BE2C (cell line): ENCODE measurements around the gene BACH2.
A peak's percentile ranks its signal among the peaks of the same experiment; 100 is the strongest.
"Not testable (repeated sequence)": the region's sequence is repeated elsewhere in the genome, so short reads cannot be mapped to it uniquely, and the experiment has no call there.

Experiments
- DNase-seq: peaks from one replicate; pipeline ENCODE4 v3.0.0-alpha.2; 2020
- H3K27me3 ChIP-seq: fragments of 250-450 bp; sonication (Bioruptor Pico); 2 replicates; pipeline ENCODE4 v1.5.1; 2020; ENCODE audit warnings: mild to moderate bottlenecking
- H3K36me3 ChIP-seq: fragments of 250-450 bp; sonication (Bioruptor Pico); 2 replicates; pipeline ENCODE4 v1.5.1; 2020; ENCODE audit warnings: mild to moderate bottlenecking
- H3K4me1 ChIP-seq: fragments of 250-450 bp; sonication (Bioruptor Pico); 2 replicates; pipeline ENCODE4 v1.5.1; 2020
- H3K4me3 ChIP-seq: 2 replicates; pipeline ENCODE4 v1.5.1; 2011; ENCODE audit warnings: low read depth, low read length
- H3K9me3 ChIP-seq: fragments of 250-450 bp; sonication (Bioruptor Pico); 2 replicates; pipeline ENCODE4 v1.5.1; 2020
- TF ChIP-seq, protein P1 (sequence below): IDR thresholded peaks from 2 replicates; pipeline ENCODE4 v1.5.1; 2012; ENCODE audit warnings: mild to moderate bottlenecking, low read depth, low read length

The BACH2 gene

DNA sequence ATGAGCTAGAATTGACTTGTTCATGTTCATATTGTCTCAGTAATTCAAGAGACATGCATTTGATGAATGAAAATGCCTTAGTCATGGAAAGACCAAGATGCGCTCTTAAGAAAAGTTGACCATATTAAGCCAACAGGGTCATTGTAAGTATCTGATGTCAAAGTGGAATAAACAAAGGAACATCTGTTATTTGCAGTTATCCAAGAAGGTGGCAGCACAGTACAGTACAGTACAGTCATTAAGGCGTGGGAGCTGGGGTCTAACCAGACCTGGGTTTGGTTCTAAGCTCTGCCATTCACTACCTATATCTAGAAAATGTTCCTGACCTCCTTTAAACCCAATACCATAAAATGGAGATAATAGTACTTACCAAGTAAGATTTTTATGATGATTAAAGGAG, 178.1 kb downstream of the BACH2 start:
- Histone ChIP-seq H3K36me3 (no peaks in the 10 kb centered on the region), H3K4me3 (no peak overlapping the region), H3K4me1 (no peaks in the 10 kb centered on the region), H3K27me3 (no peaks in the 10 kb centered on the region), H3K9me3 (no peaks in the 10 kb centered on the region; the same call in 1 of the 2 replicates)
- TF ChIP-seq, protein P1, sequence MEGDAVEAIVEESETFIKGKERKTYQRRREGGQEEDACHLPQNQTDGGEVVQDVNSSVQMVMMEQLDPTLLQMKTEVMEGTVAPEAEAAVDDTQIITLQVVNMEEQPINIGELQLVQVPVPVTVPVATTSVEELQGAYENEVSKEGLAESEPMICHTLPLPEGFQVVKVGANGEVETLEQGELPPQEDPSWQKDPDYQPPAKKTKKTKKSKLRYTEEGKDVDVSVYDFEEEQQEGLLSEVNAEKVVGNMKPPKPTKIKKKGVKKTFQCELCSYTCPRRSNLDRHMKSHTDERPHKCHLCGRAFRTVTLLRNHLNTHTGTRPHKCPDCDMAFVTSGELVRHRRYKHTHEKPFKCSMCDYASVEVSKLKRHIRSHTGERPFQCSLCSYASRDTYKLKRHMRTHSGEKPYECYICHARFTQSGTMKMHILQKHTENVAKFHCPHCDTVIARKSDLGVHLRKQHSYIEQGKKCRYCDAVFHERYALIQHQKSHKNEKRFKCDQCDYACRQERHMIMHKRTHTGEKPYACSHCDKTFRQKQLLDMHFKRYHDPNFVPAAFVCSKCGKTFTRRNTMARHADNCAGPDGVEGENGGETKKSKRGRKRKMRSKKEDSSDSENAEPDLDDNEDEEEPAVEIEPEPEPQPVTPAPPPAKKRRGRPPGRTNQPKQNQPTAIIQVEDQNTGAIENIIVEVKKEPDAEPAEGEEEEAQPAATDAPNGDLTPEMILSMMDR = peak; percentile 13; the same call in 1 of the 2 replicates
- no peak for DNase-seq

DNA sequence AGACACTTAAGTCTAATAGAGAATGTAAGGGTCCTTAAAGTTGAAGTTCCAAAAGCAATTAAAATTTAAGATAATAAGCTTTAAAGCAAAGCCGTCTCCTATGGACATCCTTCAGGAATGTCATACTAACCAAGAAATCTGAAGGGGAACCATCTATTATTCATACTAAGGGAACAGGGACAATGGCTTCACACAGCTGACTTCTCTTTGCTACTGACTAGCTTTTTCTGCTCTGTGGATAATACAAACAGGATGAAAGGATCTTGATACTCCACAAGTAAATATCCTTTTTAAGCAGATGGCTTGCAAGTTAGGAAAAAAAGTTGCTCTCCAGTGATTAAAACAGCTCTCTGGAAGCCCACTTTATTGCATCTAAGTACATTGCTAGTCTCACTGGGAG, 178.6 kb downstream of the BACH2 start:
- Histone ChIP-seq H3K4me1 (no peaks in the 10 kb centered on the region), H3K4me3 (no peak overlapping the region), H3K9me3 (no peaks in the 10 kb centered on the region; the same call in 1 of the 2 replicates), H3K27me3 (no peaks in the 10 kb centered on the region), H3K36me3 (no peaks in the 10 kb centered on the region)
- TF ChIP-seq, protein P1 = no peak
- no peak for DNase-seq

DNA sequence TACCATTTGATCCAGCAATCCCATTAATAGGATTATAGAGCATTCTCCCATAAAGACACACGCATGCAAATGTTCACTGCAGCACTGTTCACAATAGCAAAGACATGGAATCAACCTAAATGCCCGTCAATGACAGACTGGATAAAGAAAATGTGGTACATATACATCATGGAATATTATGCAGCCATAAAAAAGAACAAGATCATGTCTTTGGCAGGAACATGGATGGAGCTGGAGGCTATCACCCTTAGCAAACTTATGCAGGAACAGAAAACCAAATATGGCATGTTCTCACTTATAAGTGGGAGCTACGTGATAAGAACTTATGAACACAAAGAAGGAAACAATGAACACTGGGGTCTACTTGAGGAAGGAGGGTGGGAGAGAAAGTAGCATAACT, 180.5 kb downstream of the BACH2 start:
- H3K27me3 ChIP-seq, DNase-seq, H3K4me1 ChIP-seq, H3K36me3 ChIP-seq, H3K9me3 ChIP-seq, H3K4me3 ChIP-seq: not testable (repeated sequence)

DNA sequence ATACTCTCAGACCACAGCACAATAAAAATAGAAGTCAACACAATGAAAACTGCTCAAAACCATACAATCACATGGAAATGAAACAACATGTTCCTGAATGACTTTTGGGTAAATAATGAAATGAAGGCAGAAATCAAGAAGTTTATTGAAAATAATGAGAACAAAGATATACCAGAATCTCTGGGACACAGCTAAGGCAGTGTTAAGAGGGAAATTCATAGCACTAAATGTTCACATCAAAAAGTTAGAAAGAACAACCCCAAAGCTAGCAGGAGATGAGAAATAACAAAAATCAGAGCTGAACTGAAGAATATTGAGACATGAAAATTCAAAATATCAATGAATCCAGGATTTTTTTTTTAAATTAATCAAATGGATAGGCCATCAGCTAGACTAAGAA, 183.3 kb downstream of the BACH2 start:
- no peaks in the 10 kb centered on the region; the same call in 1 of the 2 replicates for H3K9me3 ChIP-seq
- TF ChIP-seq, protein P1 = no peak
- no peak overlapping the region for H3K4me3 ChIP-seq
- no peaks in the 10 kb centered on the region for H3K4me1 ChIP-seq
- no peaks in the 10 kb centered on the region for H3K36me3 ChIP-seq
- no peaks in the 10 kb centered on the region for H3K27me3 ChIP-seq
- DNase-seq = no peak

DNA sequence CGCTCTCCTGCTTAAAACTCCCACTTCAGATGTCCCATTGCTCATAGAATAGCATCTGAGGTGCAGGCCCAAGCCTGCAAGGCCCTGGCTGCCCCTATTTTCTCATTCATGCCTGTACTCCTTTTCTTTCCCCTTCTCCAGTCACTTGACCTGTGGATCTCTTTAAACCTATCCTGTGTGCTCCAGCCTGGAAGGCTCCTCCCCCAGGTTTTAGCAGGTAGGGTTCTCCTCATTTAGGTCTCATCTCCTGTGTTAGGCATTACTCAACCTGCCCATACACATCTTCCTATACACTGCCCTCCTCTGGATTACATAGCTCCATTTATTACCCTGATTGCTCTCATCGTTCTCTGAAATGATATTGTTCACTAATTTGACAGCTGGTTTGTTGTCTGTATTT, 185.3 kb downstream of the BACH2 start:
- Histone ChIP-seq H3K36me3 (no peaks in the 10 kb centered on the region), H3K4me3 (no peak overlapping the region), H3K4me1 (no peaks in the 10 kb centered on the region), H3K9me3 (no peaks in the 10 kb centered on the region), H3K27me3 (peaks cover under 1% of the 10 kb centered on the region; the same call in 1 of the 2 replicates)
- TF ChIP-seq, protein P1 = no peak
- DNase-seq = no peak

DNA sequence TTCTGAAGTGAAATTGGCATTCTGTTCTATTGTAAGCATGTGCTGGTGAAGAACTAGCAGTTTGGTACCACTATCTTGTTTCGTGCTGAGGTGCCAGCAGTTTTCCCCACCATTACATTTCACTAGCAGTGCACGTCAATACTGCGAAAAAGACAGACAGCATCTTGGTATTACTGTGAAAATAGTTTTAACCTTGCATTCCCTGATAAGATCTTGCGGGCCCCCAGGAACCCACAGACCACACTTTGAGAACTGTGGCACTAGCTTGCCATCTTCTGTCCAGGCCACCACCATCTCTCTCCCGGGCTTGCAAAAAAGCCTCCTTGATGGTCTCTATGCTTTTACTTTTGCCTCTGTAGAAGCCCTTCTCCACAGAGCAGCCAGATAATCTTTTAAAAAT, 185.7 kb downstream of the BACH2 start:
- TF ChIP-seq, protein P1 = no peak
- Histone ChIP-seq H3K27me3 (peaks cover 2% of the 10 kb centered on the region; the same call in 1 of the 2 replicates), H3K9me3 (no peaks in the 10 kb centered on the region), H3K4me3 (no peak overlapping the region), H3K4me1 (no peaks in the 10 kb centered on the region), H3K36me3 (no peaks in the 10 kb centered on the region)
- no peak for DNase-seq

DNA sequence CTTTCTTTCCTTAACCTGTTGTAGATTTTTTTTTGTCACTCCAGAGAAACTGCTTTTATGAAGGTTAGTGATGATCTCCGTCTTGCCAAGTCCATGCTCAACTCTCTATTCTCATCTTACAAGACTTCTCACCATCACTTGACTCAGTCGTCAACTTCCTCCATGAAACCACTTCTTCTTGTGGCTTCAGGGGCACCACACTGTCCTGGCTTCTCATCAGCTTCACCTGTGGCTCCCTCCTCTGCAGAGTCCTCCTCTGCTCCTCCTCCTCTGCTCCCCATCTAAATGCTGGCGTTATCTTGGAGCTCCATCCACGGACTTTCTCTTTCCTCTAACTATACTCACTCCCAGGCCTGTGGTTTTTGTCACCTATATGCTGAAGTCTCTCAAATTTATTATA, 187.5 kb downstream of the BACH2 start:
- no peaks in the 10 kb centered on the region for H3K4me1 ChIP-seq
- H3K9me3 ChIP-seq = no peaks in the 10 kb centered on the region
- no peak overlapping the region for H3K4me3 ChIP-seq
- peaks cover 2% of the 10 kb centered on the region; the same call in 1 of the 2 replicates for H3K27me3 ChIP-seq
- no peak for DNase-seq
- no peaks in the 10 kb centered on the region for H3K36me3 ChIP-seq
- TF ChIP-seq, protein P1 = no peak
